IMR-90 (cell line): Measurements from ENCODE around the gene TBRG4. TPM values are rescaled to one million over a fixed set of nuclear protein-coding genes. Genes with fewer than 3 reads are reported as not detected.
A peak's percentile ranks its signal among the peaks of the same experiment; 100 is the strongest.

Source experiments
- ATAC-seq: fragments of 200-7000 bp; cut with Tn5 transposase; 2 replicates; pipeline ENCODE4 v1.9.1; 2020; ENCODE audit warnings: low read depth, mild to moderate bottlenecking, moderate library complexity
- BruUV-seq: library from RNA; stranded (reverse); fragments of 400-500 nt; replicated peaks from 2 replicates; lab custom pipeline; 2021; lab: Mats Ljungman, UMichigan
- CTCF ChIA-PET: fragments of 300-600 bp; formaldehyde crosslinking; extraction: SDS; loops from one replicate; lab custom pipeline; 2021; ENCODE audit warnings: antibody characterized with exemption; lab: Yijun Ruan, JAX
- POLR2A ChIA-PET: fragments of 300-600 bp; sonication (Branson Sonifier 250); formaldehyde crosslinking; loops from one replicate; lab custom pipeline; 2022; ENCODE audit warnings: antibody characterized with exemption; ENCODE audit not compliant: unreplicated experiment; lab: Charles Lee
- DNase-seq: peaks from one replicate; pipeline ENCODE4 v3.0.0; 2013
- H2AFZ ChIP-seq: replicated peaks from 2 replicates; pipeline ENCODE3; 2013; ENCODE audit warnings: low read length, mild to moderate bottlenecking; ENCODE audit not compliant: poor library complexity
- H2AK5ac ChIP-seq: 2 replicates; pipeline ENCODE4 v1.6.1; 2013; ENCODE audit warnings: low read depth, low read length, inconsistent platforms
- H2AK9ac ChIP-seq: replicated peaks from 2 replicates; pipeline ENCODE3; 2013; ENCODE audit warnings: mild to moderate bottlenecking, low read depth, low read length, moderate library complexity; ENCODE audit not compliant: poor library complexity
- H2BK120ac ChIP-seq: 2 replicates; pipeline ENCODE4 v1.6.1; 2013; ENCODE audit warnings: low read depth, low read length, inconsistent platforms
- H2BK15ac ChIP-seq: 3 replicates; pipeline ENCODE4 v1.6.1; 2013; ENCODE audit warnings: low read depth, low read length, inconsistent platforms
- H2BK20ac ChIP-seq: 2 replicates; pipeline ENCODE4 v1.6.1; 2013; ENCODE audit warnings: low read depth, mild to moderate bottlenecking, inconsistent platforms, low read length, moderate library complexity
- H2BK5ac ChIP-seq: 2 replicates; pipeline ENCODE4 v1.6.1; 2013; ENCODE audit warnings: mild to moderate bottlenecking, low read depth, low read length, inconsistent platforms; ENCODE audit not compliant: poor library complexity, severe bottlenecking
- H3K14ac ChIP-seq: replicated peaks from 2 replicates; pipeline ENCODE4 v1.6.1; 2013; ENCODE audit warnings: low read depth, low read length, inconsistent platforms
- H3K18ac ChIP-seq: 2 replicates; pipeline ENCODE4 v1.6.1; 2013; ENCODE audit warnings: low read depth, low read length, control low read depth
- H3K23ac ChIP-seq: 2 replicates; pipeline ENCODE4 v1.6.1; 2013; ENCODE audit warnings: low read depth, low read length, inconsistent platforms
- H3K27ac ChIP-seq: 2 replicates; pipeline ENCODE4 v1.5.1; 2013; ENCODE audit warnings: mild to moderate bottlenecking, control low read depth, low read length; ENCODE audit not compliant: insufficient read depth
- H3K27me3 ChIP-seq: 2 replicates; pipeline ENCODE4 v1.6.1; 2013; ENCODE audit warnings: low read length; ENCODE audit not compliant: control insufficient read depth, insufficient read depth
- H3K36me3 ChIP-seq: 2 replicates; pipeline ENCODE4 v1.6.1; 2013; ENCODE audit warnings: low read length, mixed read lengths; ENCODE audit not compliant: control insufficient read depth, insufficient read depth
- H3K4ac ChIP-seq: 2 replicates; pipeline ENCODE4 v1.6.1; 2013; ENCODE audit warnings: low read depth, low read length, inconsistent platforms
- H3K4me1 ChIP-seq: 2 replicates; pipeline ENCODE4 v1.6.1; 2013; ENCODE audit warnings: low read length, mixed read lengths; ENCODE audit not compliant: control insufficient read depth, insufficient read depth
- H3K4me2 ChIP-seq: 2 replicates; pipeline ENCODE4 v1.6.1; 2013; ENCODE audit warnings: low read depth, mild to moderate bottlenecking, control low read depth, low read length, moderate library complexity
- H3K4me3 ChIP-seq: 2 replicates; pipeline ENCODE4 v1.5.1; 2013; ENCODE audit warnings: low read depth, mild to moderate bottlenecking, control low read depth, low read length, moderate library complexity; ENCODE audit not compliant: insufficient read depth
- H3K56ac ChIP-seq: 2 replicates; pipeline ENCODE4 v1.6.1; 2013; ENCODE audit warnings: low read length, inconsistent platforms; ENCODE audit not compliant: insufficient read depth; ENCODE audit errors: extremely low read depth
- H3K79me1 ChIP-seq, 2 experiments: 2 replicates each; pipeline ENCODE4 v1.6.1; 2013; ENCODE audit warnings: low read length in 2 of 2, inconsistent platforms in 1 of 2, low read depth in 1 of 2
- H3K9ac ChIP-seq: 2 replicates; pipeline ENCODE4 v1.6.1; 2013; ENCODE audit warnings: low read depth, low read length, control low read depth
- H3K9me1 ChIP-seq: 2 replicates; pipeline ENCODE4 v1.6.1; 2013; ENCODE audit warnings: low read length, inconsistent platforms; ENCODE audit not compliant: insufficient read depth
- H3K9me3 ChIP-seq: 2 replicates; pipeline ENCODE4 v1.6.1; 2013; ENCODE audit warnings: low read length; ENCODE audit not compliant: control insufficient read depth, insufficient read depth
- H4K20me1 ChIP-seq: 2 replicates; pipeline ENCODE4 v1.6.1; 2013; ENCODE audit warnings: low read length, inconsistent platforms; ENCODE audit not compliant: insufficient read depth
- H4K5ac ChIP-seq: 2 replicates; pipeline ENCODE4 v1.6.1; 2013; ENCODE audit warnings: mild to moderate bottlenecking, low read depth, low read length, control low read depth
- H4K8ac ChIP-seq, 2 experiments: 2 replicates each; pipeline ENCODE4 v1.6.1; 2013; ENCODE audit warnings: low read depth in 2 of 2, low read length in 2 of 2, control low read depth in 1 of 2, inconsistent platforms in 1 of 2
- H4K91ac ChIP-seq: 2 replicates; pipeline ENCODE4 v1.6.1; 2013; ENCODE audit warnings: low read depth, low read length, inconsistent platforms; ENCODE audit not compliant: insufficient read depth
- BHLHE40 ChIP-seq: fragments of 150-350 bp; IDR thresholded peaks from 2 replicates; pipeline ENCODE4 v1.6.1; 2016; ENCODE audit warnings: mild to moderate bottlenecking, low read depth, low read length
- CEBPB ChIP-seq: IDR thresholded peaks from 2 replicates; pipeline ENCODE4 v1.6.1; 2012; ENCODE audit warnings: low read depth, low read length, improper control_type of control experiment
- CTCF ChIP-seq: conservative IDR thresholded peaks from 2 replicates; pipeline ENCODE4 v1.5.1; 2012; ENCODE audit warnings: mild to moderate bottlenecking, low read depth, low read length, improper control_type of control experiment
- ELK1 ChIP-seq: fragments of 150-350 bp; IDR thresholded peaks from 2 replicates; pipeline ENCODE4 v1.6.1; 2016; ENCODE audit warnings: low read depth, mild to moderate bottlenecking, low read length, moderate library complexity, borderline replicate concordance
- MAFK ChIP-seq: IDR thresholded peaks from 2 replicates; pipeline ENCODE4 v1.6.1; 2012; ENCODE audit warnings: low read depth, low read length, improper control_type of control experiment
- MAZ ChIP-seq: IDR thresholded peaks from 2 replicates; pipeline ENCODE4 v1.6.1; 2012; ENCODE audit warnings: low read depth, mild to moderate bottlenecking, low read length, improper control_type of control experiment, moderate library complexity, borderline replicate concordance
- RAD21 ChIP-seq: IDR thresholded peaks from 2 replicates; pipeline ENCODE4 v1.6.1; 2012; ENCODE audit warnings: low read length, improper control_type of control experiment
- RCOR1 ChIP-seq: IDR thresholded peaks from 2 replicates; pipeline ENCODE4 v1.6.1; 2012; ENCODE audit warnings: mild to moderate bottlenecking, low read length, improper control_type of control experiment; ENCODE audit not compliant: insufficient replicate concordance
- SMC3 ChIP-seq: fragments of 150-350 bp; IDR thresholded peaks from 2 replicates; pipeline ENCODE4 v1.6.1; 2016; ENCODE audit warnings: low read depth, mild to moderate bottlenecking, antibody characterized with exemption, low read length, moderate library complexity
- USF2 ChIP-seq: fragments of 150-350 bp; IDR thresholded peaks from 2 replicates; pipeline ENCODE4 v1.6.1; 2017; ENCODE audit warnings: mild to moderate bottlenecking, antibody characterized with exemption, low read length, low read depth
- WGBS, 2 experiments: methylation state at CpG; one replicate each; pipeline versions ENCODE4 v1.1.5 to v1.1.7; 2013; ENCODE audit warnings: missing lambda C conversion rate in 2 of 2; ENCODE audit not compliant: insufficient read length in 1 of 2; ENCODE audit errors: extremely low coverage in 2 of 2; 5-methylcytosine and 5-hydroxymethylcytosine counted together
- dilution Hi-C: fragments of 300-500 bp; cut with HindIII; formaldehyde crosslinking; loops from one replicate; pipeline ENCODE4 v1.14.3; 2018; ENCODE audit warnings: low sequenced_read_pairs; ENCODE audit not compliant: unreplicated experiment
- in situ Hi-C: fragments of 300-500 bp; cut with MboI; formaldehyde crosslinking; loops from 3 replicates; pipeline ENCODE4 v1.14.3; 2019; ENCODE audit warnings: low sequenced_read_pairs, inconsistent platforms, mixed read lengths
- intact Hi-C: fragments of 100-400 bp; cut with micrococcal nuclease; formaldehyde crosslinking; loops from 2 replicates; pipeline ENCODE4 v1.10.0; 2022
- polyA plus RNA-seq, 3 experiments: library from polyadenylated mRNA; depleted of rRNA; stranded (reverse); fragments of >200 nt; gene quantifications; 2 replicates each; pipeline ENCODE4 v1.2.3, GENCODE V29; 2012; ENCODE audit warnings: low replicate concordance in 1 of 3
- total RNA-seq: library from RNA; depleted of rRNA; stranded (reverse); fragments of >200 nt; gene quantifications from 2 replicates; pipeline ENCODE4 v1.2.3, GENCODE V29; 2012

The TBRG4 gene
- total and polyA plus RNA-seq, 2 of the 4 experiments (the other 2 are of a cell fraction) = 71.6 to 77.6 TPM

- TF ChIP-seq MAFK = no peak
Measured at GRCh38 chr7:45147858-45148652, 36.6 kb upstream of the TBRG4 start (continued).

GRCh38 chr7:45146531-45147379 lies 35.3 kb upstream of the TBRG4 start:
- Histone ChIP-seq H3K14ac (no peak overlapping the region), H2AFZ (no peak overlapping the region), H3K9me1 (no peaks in the 10 kb centered on the region), H3K27me3 (peaks cover 64% of the 10 kb centered on the region), H3K18ac (no peak overlapping the region), H4K91ac (no peak overlapping the region), H3K27ac (no peak overlapping the region), H3K79me1 (no peaks in the 10 kb centered on the region), H3K36me3 (no peaks in the 10 kb centered on the region), H3K9ac (no peak overlapping the region), H3K56ac (no peak overlapping the region), H4K8ac (no peak overlapping the region), H3K4me3 (no peak overlapping the region), H3K4me2 (no peak overlapping the region), H2AK5ac (no peak overlapping the region), H2BK20ac (no peak overlapping the region), H4K5ac (no peak overlapping the region), H4K20me1 (no peaks in the 10 kb centered on the region), H2BK120ac (no peak overlapping the region), H2BK15ac (no peak overlapping the region), H3K23ac (no peak overlapping the region), H2AK9ac (peak overlapping the region; percentile 55), H3K9me3 (no peaks in the 10 kb centered on the region), H2BK5ac (no peak overlapping the region), H3K4me1 (no peaks in the 10 kb centered on the region), H3K4ac (no peak overlapping the region)
- ChIA-PET POLR2A (no interaction called here), CTCF (no interaction called here)
- in situ Hi-C loops = no loop called here
- dilution Hi-C loops = no loop called here
- intact Hi-C loops = no loop called here
- WGBS, 2 experiments = 86% methylated on average over 6 of the region's 19 CpGs; no CpG with 5 or more reads in 1 of the 2 experiments
- ATAC-seq = no peak
- no TSS peak for BruUV-seq
- no peak for DNase-seq
- TF ChIP-seq RCOR1 (no peak), CTCF (no peak), RAD21 (no peak), USF2 (no peak), CEBPB (no peak), MAZ (no peak), ELK1 (no peak), BHLHE40 (no peak), SMC3 (no peak)
